ENCODE data around the gene PBLD.

Gene PBLD

GRCh38 chr10:68332259-68333057, at the start of gene PBLD:
TSS of gene PBLD (minus strand) at chr10:68332928. CDS start at chr10:68306844, 26,084 bp downstream.
- peak; percentile 50 for DNase-seq (ENCODE audit: low spot score)
- in situ Hi-C loops (cut with MboI; ENCODE audit: low sequenced_read_pairs, unreplicated experiment): no loop called here
- TF ChIP-seq CTCF (IDR thresholded peaks at IDR 0.05; ENCODE audit: borderline replicate concordance, control extremely low read depth, extremely low read depth, insufficient read depth, missing control alignments): peak; percentile 36

- in situ Hi-C loops (cut with MboI; ENCODE audit: low sequenced_read_pairs, unreplicated experiment): no loop called here
- no peak for TF ChIP-seq CTCF (IDR thresholded peaks at IDR 0.05; ENCODE audit: borderline replicate concordance, control extremely low read depth, extremely low read depth, insufficient read depth, missing control alignments)
- no peak for DNase-seq (ENCODE audit: low spot score)
Measured at GRCh38 chr10:68371604-68372003, 38.9 kb upstream of the PBLD start.

GRCh38 chr10:68367121-68367520, 34.4 kb upstream of the PBLD start:
- no peak for TF ChIP-seq CTCF (IDR thresholded peaks at IDR 0.05; ENCODE audit: borderline replicate concordance, control extremely low read depth, extremely low read depth, insufficient read depth, missing control alignments)
- no peak for DNase-seq (ENCODE audit: low spot score)
- in situ Hi-C loops (cut with MboI; ENCODE audit: low sequenced_read_pairs, unreplicated experiment): no loop called here

- DNase-seq (ENCODE audit: low spot score): no peak
- in situ Hi-C loops (cut with MboI; ENCODE audit: low sequenced_read_pairs, unreplicated experiment): no loop called here
- TF ChIP-seq CTCF (IDR thresholded peaks at IDR 0.05; ENCODE audit: borderline replicate concordance, control extremely low read depth, extremely low read depth, insufficient read depth, missing control alignments): no peak
Measured at GRCh38 chr10:68366600-68366999, 33.9 kb upstream of the PBLD start.

GRCh38 chr10:68365611-68366010, 32.9 kb upstream of the PBLD start:
- no peak for TF ChIP-seq CTCF (IDR thresholded peaks at IDR 0.05; ENCODE audit: borderline replicate concordance, control extremely low read depth, extremely low read depth, insufficient read depth, missing control alignments)
- DNase-seq (ENCODE audit: low spot score): no peak
- in situ Hi-C loops (cut with MboI; ENCODE audit: low sequenced_read_pairs, unreplicated experiment): no loop called here

GRCh38 chr10:68364101-68364886, 31.6 kb upstream of the PBLD start:
- no peak for DNase-seq (ENCODE audit: low spot score)
- in situ Hi-C loops (cut with MboI; ENCODE audit: low sequenced_read_pairs, unreplicated experiment): no loop called here
- TF ChIP-seq CTCF (IDR thresholded peaks at IDR 0.05; ENCODE audit: borderline replicate concordance, control extremely low read depth, extremely low read depth, insufficient read depth, missing control alignments): no peak
